ENCODE data around the gene SRPK3.

GRCh38 chrX:153807976-153808375 is 27.1 kb downstream of the SRPK3 start:
- TF ChIP-seq CTCF (IDR thresholded peaks at IDR 0.05; ENCODE audit: borderline replicate concordance, extremely low read depth, low read length, poor library complexity, severe bottlenecking) (no peak), EZH2 (IDR thresholded peaks at IDR 0.05; ENCODE audit: borderline replicate concordance, low read depth, low read length, severe bottlenecking) (no peak)
